Measurements from ENCODE around the gene PARN.
"Not testable (repeated sequence)": the region's sequence is repeated elsewhere in the genome, so short reads cannot be mapped to it uniquely, and the experiment has no call there.

Gene PARN

DNA sequence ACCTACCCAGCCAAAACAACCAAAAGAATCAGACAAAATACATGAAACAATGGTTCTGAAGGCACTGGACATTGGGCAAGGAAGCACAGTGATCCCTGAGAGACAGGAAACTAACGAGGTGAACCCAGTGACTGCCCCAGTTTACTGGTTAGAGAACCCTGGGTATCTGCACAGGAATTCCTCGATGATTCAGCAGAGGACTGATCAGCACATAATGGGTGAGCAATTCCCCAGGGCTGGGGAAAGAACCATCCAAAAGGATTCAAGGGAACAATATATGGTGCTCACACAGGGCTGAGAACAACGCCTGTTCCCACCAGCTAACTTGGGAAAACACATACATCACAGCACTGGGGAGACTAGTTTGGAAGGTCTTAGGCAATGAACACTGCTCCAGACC, 167.2 kb downstream of the PARN start:
- DNase-seq, result no peak

DNA sequence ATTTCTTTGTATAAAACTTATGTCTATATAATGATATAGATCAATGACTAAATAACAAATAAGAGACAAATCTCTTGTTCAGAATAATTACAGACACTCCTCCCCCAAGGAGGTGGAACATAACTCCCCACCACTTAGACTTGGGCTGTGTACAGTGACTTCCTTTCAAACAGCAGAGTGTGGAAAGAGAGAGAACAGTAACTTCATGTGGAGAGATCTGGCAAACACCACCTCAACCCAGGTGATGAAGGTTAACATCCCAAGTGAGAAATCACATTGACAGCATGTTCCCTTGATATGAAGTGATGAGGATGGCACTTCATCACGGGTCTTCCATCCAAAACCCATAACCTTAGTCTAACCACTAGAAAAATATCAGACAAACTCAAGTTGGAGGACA, 169.3 kb downstream of the PARN start:
- DNase-seq, result no peak

DNA sequence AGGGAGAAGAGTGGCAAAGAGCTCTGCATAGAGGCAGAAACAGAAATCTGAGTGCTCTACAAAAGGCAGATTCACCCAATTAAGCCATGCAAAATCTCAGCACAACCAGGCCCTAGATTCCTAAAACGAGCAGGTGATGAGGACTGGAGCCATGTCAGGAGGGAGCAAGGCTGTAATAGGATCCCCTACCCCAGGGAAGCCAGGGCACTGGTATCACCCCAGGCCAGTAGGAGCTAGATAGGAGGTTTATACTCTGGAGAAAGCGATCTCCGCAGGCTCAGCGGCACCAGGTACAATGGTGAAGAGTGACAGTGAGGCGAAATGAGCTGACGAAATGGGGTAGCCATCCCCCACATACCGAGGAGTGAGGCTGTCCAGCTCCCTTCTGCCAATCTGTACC, 171.5 kb downstream of the PARN start:
- no peak for DNase-seq

DNA sequence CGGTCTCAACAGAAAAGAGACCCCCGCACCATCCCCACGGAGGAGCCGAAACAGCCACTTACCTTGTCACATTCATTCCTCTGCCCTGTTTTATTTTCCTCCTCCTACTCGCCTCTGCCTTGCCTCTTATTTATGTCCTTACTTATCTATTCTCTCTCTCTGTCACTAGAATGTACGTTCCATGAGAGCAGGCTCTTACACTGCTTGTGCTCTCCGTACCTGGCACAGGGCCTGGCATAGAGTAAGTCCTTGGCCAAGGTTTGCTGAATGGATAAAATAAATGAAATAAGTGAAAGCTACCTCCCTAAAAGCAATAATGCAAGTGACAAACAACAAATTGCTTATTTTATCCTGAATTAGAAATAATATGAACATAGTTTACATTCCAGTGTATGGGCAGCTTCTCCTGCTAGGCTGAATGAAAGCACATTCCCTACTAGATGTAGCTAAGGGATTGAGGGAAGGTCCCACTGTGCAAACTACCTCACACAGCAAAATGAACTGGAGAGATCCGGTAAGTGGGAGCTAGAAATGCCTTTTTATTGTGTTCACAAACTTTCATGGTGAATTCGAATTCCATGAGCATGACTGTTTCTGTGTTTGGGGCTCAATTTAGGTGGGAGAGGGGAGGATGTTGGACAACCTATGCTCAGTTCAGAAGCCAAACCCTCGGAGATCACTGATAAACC, 173.1 kb downstream of the PARN start:
- no peak for DNase-seq

DNA sequence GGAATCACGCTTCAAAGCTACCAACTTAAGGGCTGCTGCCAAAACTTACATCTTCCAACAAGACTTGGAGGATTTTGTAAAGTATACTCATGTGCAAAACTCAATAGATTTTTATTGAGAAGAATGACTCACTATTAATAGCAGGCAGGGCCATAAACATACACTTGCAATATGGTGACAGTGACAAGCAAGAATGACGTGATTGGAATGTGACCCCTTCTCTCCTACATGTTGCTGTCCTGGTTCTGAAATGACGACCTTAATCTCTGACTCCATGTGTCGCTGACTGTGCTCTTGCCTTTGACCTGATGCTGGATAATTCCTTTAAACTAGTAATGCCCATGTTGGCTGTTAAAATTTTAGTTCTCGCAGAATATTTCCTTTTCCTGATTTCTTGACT, 174.5 kb downstream of the PARN start:
- no peak for DNase-seq

DNA sequence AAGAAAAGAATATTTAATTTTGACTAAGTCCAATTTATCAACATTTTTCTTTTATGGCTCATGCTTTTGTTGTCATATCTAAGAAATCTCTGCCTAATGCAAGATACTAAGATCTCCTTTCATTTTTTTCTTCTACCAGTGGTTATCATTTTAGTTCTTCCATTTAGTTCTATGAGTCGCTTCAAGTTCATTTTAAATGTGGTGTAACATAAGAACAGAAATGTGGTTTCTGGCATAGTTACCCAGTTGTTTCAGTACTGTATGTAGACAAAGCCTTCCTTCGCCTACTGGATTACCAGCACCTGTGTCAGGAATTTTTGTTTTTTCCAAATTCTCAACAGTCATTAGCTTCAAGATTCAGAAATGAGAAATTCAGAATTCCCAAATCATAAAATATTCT, 175.7 kb downstream of the PARN start:
- no peak for DNase-seq

DNA sequence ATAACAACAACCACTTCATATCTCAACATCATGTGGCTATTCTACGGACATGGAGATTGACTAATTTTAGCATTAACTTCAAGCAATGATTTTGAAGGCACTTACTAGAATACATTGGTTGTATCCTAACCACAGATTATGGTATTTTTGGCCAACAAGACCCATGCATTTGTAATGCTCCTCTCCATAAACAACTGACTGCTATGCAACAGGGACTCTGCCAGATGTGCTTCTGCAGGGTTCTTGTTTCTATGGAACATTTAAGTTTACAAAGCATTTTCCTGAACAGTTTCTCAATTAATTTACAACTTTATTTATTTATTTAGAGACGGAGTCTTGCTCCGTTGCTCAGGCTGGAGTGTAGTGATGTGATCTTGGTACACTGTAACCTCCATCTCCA, 178.0 kb downstream of the PARN start:
- DNase-seq, result no peak

DNA sequence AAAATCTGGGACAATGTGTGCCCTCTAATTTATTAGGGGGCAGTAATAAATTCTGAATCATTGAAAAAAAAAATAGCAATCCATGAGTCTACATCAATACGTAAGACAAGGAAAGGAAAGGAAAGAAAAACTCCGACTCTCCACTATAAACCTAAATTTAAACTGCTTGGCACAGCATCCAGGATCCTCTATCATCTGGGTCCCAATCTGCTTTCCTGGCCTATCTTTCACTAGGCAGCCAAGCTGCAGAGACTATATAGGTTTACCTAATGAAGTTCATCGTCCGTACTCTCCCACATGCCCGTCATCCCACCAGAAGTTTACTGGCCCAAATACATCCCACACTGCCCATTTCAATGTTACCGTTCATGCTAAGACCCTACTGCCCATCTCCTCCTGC, 179.2 kb downstream of the PARN start:
- DNase-seq, result no peak

DNA sequence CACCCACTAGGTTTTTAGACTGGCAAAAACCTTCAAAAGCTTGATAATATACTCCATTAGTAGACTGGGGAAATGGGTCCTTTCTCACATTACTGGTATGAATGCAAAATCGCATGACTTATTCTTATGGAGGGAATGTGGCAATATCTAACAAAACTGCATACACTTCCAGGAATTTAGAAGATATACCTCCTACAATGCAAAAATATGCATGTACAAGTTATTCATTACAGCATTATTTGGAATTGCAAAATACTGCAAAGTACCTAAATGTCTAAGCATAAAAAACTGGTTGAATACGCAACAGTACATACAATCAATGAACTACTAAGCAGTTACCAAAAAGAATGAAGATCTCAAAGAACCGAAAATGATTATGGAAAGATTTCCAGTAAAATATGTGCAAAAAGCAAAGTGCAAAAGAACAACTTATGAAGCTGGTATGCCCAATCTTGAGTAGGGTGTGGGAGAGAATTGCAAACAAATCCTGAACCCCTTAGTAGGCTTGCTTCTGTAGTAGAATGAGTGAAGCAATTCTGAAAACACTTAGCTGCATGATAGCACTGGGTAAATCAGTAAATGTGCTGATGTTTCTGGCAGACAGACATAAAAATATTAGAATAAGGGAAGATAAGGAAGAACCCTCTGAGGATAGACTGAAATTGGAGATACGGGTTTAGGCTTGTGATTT, 180.1 kb downstream of the PARN start:
- DNase-seq, result no peak

DNA sequence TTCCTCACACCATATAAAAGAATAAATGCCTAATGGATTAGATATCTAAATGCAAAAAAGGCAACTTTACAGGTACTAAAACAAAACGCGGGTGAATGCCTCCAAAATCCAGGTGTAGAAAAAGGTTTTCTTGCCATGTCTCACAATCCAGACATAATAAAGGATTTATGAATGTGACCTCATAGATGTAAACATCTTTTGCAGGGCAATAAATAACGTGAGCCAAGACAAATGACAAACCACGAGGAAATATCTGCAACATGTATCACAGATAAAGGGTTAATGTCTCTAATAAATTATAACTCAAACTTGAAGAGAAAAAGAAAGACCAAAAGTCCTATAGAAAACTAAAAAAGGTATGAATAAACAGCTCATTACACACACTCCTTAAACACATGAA, 180.7 kb downstream of the PARN start:
- DNase-seq, result no peak

DNA sequence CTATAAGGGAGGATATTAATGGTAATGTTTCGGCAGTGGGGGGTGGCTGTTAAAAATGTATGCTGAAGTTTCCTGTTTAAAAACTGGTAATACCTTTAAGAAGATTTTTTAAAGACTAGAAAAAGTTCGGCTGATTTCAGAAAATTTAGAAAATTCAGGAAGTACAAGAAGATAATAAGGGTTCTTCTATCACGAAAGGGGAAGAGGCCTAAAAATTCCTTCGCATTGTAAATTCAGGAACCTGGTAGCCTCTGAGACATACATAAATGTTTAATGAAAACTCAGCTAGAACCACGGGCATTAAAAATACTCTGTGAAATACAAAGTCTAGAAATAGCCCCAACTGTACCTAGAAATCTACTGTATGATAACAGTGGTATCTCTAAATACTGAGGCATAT, 181.2 kb downstream of the PARN start:
- no peak for DNase-seq

DNA sequence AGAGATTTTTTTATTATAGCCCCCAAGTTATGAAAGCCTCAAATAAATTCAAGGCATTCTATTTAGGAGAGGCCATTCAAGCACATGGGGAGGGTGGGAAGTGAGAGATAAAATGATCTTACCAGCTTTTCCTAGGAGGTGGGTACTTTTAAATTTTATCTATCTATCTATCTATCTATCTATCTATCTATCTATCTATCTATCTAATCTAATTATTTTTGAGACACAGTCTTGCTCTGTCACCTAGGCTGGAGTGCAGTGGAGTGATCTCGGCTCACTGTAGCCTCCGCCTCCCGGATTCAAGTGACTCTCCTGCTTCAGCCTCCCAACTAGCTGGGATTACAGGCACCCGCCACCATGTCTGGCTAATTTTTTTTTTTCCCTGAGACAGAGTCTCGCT, 182.3 kb downstream of the PARN start:
- DNase-seq, result no peak

DNA sequence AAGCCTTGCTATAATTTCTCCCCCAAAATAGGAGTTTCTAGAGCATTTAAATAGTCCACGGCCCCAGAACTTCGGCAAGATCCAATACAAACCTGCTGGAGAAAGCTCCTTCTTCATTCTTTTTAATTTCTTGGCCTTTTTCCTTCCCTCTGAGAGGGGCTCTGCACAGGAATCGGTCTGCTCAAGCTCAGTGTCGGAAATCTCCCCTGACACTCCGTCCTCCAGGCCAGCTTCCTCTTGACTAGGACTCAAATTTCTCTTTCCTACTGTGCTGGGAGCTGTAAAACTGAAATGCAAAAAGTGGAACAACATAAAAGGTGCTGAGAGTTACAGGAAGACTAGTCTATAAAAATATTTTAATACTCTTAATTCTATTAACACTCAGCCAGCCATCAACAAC, 183.3 kb downstream of the PARN start:
- DNase-seq, result no peak

DNA sequence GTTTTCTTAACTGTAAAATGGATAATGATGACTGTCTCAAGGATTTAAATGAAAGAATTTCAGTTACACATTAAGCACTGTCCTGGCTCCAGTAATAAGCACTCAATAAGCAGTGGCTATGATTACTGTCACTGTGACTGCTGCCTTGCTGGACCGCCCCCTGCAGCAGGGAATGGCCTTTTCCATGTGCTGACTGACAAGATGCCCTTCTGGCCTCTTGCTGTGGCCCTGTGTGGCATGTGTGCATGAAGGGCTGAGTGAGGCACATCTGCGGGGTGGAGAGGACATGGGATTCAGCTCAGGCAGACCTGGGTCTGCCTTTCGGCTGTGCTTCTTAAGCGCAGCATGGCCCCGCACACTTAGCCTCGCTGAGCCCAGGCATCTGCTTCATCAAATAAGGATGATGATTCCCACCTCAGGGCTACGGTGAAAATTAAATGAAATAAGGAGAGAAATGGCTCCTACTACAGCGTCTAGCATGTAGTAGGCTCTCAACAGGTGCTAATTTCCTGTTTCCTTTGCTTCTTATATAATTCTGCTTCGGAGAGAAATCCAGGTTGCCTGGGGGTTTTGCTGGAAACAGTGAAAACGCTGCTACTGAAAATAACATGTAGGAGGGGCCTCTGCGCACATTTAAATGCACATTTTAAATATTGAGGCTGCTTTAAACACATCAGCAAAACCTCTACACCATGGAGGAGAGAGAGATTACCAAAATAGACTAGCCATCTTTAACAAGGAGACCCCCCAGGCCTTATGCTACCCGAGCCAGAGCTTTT, 183.9 kb downstream of the PARN start:
- DNase-seq, result no peak

DNA sequence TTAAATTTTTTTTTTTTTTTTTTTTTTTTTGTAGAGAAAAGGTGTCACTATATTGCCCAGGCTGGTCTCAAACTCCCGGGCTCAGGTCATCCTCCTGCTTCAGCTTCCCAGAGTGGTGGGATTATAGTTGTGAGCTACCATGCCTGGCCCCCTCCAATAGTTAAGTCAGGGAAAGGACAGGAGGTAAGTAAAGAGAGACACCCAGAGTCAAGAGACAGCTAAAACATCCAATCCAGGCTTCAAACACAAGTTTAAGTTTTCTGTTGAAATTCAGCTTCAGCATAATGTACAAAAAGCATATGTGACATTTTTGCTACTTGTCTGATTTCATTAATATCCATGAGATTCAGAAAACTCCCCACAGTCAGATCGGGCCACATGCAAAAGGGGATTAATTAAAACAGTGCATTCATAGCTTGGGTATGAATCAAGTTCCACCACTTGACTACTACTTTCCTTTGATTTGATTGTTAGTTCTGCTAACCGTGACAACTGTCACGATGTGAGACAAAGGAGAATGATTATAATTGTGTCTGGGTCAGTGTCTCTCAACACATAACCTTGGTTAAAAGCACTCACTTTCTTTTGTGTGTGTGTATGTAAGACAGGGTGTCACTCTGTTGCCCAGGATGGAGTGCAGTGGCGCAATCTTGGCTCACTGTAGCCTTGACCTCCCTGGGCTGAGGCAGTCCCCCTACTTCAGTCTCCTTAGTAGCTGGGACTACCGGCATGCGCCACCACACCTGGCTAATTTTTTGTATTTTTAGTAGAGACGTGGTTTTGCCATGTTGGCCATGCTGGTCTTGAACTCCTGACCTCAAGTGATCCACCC, 184.9 kb downstream of the PARN start:
- DNase-seq, result no peak

DNA sequence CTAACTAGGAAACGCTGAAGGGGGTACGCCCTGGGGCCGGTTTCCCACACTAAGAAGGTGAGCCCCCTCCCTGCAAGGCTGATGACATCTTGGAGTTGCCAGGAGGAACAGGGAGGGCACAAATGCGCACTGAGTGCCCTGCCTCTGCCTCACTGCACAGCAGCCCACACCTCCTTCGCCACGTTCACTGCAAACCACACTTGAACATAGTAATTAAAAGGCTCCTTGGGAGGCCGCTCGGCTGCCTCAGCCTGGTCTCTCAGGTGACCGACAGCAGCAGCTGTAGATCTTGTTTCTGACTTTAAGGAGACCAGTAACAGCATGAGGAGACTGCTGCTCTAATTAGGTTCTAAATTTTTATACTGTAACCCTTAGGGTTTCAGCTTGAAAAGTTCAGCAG, 188.5 kb downstream of the PARN start:
- DNase-seq, result not testable (repeated sequence)

DNA sequence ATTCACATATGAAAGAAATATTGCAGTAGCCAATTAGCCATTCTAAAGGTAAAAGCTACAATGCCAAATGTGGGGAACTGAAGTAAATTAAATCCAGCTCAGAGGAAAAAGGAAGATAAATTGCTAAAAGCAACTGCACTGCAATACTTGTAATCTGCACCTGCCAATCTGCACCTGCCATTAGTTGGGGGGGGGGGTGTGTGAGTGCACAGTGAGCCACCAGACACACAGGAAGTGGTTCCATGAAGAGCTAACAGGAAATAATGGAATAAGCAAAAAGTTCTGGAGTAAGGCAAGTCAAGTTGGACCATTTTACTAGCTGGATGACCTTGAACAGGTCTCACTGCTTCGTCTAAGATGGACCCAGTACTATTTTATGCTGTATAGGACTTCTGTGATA, 191.8 kb downstream of the PARN start:
- no peak for DNase-seq

DNA sequence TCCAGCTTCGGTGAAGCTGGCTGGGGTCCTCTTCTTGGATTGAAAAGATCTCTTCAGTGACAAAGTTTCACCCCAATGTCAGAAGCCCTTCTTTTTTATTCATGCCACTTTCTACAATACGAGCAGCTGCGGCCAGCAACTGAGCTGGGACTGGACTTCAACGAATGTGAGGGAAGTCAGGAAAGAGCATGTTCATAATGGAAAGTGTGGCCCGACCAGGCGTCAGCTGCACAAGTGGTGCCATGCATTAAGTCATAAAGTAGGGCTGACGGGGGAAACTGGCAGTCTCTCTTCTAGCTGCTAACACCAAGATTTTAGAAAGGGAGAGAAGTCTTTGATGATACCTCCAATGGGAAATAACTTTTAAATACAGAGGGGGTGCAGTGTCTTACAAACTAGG, 192.6 kb downstream of the PARN start:
- DNase-seq, result no peak

DNA sequence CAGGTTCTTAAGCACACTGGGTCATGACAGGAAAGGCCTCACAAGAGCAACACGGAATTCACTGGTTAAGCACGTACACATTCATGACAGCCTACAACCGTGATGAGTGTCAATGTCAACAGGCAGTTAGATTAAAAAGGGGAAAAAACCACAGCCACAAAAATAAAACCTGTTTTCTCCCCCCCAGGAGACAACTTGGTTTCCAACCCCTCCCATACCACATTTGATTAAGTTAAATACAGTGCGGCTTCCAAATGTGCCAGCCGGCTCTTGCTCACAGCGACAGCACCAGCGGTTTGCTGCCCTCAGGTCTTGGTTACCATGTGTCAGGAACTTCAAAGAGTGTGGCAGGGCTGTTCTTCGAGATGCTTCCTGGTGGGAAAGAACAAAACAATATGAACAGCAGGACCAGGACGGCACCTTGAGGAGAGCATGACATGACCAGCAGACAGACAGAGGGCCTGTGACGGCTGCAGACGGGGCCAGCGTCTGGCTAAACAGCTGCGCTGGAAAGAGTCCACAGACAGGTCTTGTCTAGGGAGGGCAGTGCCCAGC, 193.6 kb downstream of the PARN start:
- DNase-seq, result no peak

DNA sequence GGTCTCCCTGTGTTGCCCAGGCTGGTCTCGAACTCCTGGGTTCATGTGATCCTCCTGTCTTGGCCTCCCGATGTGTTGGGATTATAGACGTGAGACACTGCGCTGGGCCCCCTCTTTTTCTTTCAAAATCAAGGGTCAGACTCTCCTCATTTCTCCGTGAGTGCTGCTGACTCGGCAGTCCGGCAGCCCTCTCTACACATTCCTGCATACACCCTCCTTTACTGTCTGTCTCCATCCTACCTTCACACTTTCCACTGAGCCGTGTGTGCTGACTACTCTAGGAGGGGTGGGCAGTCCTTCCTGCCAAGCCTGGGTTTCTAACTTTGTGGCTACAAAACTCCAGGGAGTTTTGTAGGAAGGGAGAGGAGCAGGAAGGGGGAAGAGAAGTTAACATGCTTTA, 195.2 kb downstream of the PARN start:
- DNase-seq, result no peak

DNA sequence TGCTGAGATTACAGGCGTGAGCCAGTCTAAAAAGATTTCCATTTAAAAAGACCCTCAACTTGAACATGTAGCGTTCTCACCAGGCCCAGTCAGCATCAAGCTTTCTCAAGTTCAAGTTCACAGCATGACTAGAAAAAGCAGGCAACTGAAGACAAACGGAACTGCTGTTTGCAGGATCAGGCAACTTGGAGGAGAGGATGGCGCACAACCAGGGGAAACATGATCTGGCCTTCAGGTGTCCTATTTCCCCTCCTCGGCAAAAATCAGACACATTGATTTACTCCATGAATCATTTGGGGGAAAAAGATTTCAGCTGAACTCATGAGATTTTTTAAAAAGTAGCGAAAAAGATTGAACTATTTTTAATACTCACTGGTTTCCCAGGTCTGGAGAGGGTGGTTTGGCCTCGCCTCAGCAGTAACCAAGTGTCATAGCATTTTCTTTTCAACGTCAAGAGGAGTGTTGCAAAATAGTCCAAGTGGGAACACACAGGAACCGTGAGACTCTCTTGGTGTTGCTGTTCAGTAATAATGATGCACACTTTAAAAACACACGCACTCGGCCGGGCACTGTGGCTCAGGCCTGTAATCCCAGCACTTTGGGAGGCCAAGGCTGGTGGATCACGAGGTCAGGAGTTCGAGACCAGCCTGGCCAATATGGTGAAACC, 201.0 kb downstream of the PARN start:
- not testable (repeated sequence) for DNase-seq

DNA sequence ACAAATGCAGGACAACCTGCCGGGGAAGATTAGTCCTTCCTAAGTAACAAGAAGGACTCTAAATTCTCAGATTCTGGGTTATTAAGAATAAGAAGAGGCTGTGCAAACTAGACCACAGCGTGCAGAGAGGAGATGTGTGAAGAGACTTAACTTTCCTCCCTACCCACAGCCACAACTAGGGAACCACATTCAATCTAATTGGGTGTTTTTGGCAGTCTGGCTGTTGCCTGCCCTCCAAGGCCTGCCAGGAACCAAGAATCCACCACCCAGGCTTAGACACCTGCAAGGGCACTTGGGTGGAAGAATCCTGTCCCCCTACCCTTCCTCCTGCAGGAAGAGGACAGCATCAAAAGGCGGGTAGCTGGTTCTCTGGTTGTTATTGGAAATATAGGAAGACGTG, 202.0 kb downstream of the PARN start:
- no peak for DNase-seq

Measured in effector CD4-positive, alpha-beta T cell (primary cell).